ENCODE measurements around the gene BBS1.

BBS1 gene

GRCh38 chr11:66549696-66550095 is 39.3 kb downstream of the BBS1 start:
- DNase-seq (ENCODE audit: low read depth in 2 of 2) = no peak

GRCh38 chr11:66550887-66551286 is 40.5 kb downstream of the BBS1 start:
- no peak for DNase-seq (ENCODE audit: low read depth in 2 of 2)

DNA sequence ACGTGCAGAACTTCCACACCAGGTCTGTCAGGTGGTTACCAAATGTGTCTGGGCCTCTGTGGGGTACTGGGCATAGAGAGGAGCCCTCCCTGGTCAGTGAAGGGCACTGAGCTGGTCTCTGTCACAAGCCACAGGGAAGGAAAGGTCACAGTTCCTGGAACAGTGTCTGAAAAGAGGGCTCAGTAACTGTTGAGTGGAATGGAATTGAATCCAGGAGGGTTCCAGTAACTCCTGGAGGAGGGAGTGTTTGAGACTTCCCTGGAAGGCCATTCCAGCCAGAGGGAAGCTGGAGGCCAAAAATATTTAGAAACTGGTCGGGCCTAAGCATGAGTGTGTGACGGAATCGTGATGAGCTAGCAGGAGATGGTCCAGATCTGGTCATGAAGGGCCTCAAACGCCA is 44.2 kb downstream of the BBS1 start:
- no peak for DNase-seq (ENCODE audit: low read depth in 2 of 2)

DNA sequence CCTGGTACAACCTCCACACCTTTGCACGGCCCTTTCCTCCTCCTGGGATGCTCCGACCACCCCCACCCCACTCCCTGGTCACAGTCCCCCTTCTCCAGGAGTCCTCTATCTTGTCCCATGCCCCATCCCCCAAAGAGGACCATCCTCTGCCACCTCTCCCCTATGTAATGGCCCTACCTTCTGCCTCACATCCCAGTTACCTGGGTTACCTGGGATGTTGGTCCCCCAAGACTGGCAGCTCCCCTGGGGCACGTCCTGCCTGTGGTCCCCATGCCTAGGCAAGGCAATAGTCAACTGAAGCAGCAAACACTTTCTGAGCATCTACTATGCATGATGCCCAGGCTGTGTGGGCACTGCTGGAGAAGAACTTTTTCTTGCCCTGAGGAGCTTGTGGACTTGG is 45.0 kb downstream of the BBS1 start:
- DNase-seq (ENCODE audit: low read depth in 2 of 2) = no peak

DNA sequence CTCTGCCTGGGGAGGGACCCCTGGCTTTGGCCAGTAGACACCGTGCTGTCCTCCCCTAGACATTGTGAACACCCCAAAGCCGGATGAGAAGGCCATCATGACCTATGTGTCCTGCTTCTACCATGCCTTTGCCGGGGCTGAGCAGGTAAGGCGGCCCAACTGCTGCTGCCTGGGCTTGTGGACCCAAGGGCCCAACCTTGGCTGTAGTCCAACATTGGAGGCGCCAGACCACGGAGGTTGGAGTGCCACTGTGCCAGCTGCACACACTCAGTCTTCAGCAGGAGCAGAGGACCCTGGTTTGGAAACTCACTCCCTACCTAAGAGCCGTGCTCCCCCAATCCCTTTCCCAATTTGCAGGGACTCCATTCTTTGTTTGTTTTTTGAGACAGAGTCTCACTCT is 45.7 kb downstream of the BBS1 start:
- DNase-seq (ENCODE audit: low read depth in 2 of 2) = no peak

- DNase-seq (ENCODE audit: low read depth in 2 of 2) = no peak
These were observed 47.4 kb downstream of the BBS1 start for GRCh38 chr11:66557733-66558326.

DNA sequence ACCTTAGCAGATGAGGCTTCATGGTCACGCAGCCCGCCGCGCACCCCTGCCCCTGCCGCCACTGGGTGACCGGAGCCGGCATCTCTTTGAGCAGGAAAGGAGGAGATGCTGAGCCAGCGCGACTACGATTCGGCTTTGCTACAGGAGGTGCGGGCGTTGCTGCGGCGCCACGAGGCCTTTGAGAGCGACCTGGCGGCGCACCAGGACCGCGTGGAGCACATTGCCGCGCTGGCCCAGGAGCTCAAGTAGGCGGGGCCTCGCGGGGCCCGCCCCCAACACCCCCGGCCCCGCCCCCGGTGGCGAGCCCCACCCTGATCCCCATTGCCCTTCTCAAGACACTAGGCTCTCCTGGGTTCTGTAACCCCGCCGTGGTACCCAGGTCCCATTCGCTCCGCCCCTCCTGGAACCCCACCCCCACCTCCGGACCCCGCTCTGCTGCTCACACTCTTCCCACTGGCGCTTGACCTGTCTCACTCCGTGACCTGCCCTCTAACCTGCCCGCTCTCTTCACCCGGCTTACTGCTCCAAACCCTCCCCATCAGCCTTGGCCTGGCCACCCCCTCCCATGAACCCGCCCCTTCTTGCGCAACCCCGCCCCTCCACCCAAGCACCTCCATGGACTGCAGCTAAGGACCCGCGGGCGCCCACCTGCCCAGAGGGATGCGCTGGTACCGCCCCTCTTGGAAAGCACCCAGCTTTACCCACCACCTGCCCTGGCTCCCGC is 48.9 kb downstream of the BBS1 start:
- DNase-seq (ENCODE audit: low read depth in 2 of 2) = no peak

GRCh38 chr11:66559866-66560676 is 49.6 kb downstream of the BBS1 start:
- DNase-seq (ENCODE audit: low read depth in 2 of 2) = no peak

DNA sequence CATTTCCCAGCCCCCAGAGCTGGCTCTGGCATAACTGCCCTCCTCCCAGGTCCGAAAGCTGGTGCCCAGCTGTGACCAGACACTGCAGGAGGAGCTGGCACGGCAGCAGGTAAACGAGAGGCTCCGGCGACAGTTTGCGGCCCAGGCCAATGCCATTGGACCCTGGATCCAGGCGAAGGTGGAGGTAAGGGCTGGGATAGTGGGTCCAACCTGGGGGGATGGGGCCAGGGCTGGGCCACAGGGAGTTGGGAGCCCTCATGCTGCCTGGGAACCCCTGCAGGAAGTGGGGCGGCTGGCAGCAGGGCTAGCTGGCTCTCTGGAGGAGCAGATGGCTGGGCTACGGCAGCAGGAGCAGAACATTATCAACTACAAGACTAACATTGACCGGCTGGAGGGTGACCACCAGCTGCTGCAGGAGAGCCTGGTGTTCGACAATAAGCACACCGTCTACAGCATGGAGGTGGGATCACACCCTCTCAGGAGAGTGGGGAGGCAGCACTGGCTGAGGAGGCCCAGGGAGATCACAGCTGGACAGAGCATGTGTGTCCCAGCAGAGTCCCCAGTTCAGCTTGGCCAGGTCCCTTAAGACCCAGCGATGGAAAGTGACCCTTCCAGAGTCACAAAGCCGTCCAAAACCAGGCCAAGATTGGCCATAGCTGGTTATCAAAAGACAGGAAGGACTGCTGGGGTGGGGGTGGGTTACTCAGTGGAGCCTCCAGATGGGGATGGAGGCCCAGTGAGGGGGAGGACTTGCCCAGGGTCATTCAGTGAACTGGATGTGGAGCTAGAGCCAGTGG is 50.9 kb downstream of the BBS1 start:
- no peak for DNase-seq (ENCODE audit: low read depth in 2 of 2)

DNA sequence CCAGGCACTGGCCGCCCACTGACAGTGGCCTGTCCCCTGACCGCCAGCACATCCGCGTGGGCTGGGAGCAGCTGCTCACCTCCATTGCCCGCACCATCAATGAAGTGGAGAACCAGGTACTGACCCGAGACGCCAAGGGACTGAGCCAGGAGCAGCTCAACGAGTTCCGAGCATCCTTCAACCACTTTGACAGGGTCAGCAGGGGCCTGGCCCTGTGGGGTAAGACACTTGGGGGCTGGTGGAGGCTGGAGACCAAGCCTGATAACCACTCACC is 51.5 kb downstream of the BBS1 start:
- DNase-seq (ENCODE audit: low read depth in 2 of 2) = no peak

GRCh38 chr11:66562275-66562674 is 51.8 kb downstream of the BBS1 start:
- no peak for DNase-seq (ENCODE audit: low read depth in 2 of 2)

DNA sequence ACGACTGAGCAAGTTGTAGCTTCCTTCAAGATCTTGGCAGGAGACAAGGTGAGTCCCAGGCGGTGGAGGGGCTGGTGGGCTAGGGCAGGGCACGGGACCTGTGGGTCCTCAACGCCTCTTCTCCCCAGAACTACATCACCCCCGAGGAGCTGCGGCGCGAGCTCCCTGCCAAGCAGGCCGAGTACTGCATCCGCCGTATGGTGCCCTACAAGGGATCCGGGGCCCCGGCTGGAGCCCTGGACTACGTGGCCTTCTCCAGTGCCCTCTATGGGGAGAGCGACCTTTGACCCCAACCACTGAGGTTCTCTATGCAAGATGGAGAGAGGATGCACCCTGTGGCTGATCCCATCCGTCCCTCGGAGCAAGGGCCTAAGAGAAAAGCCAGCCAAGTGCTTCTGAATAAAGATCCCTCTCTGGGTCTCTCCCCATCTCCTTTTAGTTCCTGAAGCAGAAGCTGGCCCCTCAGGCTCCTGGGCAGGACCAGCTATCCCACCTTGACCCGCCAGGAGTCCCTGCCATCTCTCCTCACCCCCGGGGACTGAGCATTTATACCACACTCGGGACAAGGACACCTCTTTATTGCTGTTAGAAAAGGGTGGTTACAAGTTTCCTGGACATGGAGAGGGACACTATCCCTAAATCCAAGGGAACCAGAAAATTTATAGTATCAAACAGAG is 52.6 kb downstream of the BBS1 start:
- no peak for DNase-seq (ENCODE audit: low read depth in 2 of 2)

- no peak for DNase-seq (ENCODE audit: low read depth in 2 of 2)
These were observed 53.4 kb downstream of the BBS1 start for GRCh38 chr11:66563832-66564231.

DNA sequence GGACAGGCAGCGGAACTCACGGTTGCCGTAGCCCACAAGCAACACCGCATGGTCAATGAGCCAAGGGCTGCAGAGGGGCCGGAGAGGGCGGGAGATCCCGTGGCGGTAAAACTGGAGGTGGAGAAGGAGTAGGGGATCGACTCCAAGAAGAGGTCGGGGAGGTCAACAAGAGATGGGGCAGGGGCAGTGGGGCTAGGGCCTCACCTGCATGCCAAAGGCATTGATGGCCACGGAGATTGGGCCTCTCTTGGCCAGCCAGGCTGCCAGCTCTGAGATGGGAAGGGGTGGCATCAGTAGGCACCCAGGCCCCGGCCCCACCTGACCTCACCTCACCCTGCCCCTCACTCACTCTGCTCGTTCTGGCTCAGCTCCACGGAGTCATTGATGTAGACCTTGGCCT is 54.1 kb downstream of the BBS1 start:
- DNase-seq (ENCODE audit: low read depth in 2 of 2) = no peak

DNA sequence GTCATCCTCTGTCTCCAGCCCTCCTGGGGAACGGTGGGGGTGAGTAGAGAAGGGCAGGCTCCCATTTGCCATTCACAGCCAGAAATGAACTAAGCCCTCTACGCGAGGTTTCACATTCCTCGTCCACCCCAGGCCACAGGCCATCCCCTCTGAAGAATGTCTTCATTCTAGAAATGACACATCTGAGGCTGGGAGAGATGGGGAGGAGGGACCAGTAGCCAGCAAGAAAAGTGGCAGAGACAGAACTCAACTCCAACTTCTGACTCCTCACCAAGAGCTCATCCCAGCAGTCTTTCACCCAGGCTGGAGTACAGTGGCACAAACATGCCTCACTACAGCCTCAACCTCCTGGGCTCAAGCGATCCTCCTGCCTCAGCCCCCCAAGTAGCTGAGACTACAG is 54.5 kb downstream of the BBS1 start:
- no peak for DNase-seq (ENCODE audit: low read depth in 2 of 2)

DNA sequence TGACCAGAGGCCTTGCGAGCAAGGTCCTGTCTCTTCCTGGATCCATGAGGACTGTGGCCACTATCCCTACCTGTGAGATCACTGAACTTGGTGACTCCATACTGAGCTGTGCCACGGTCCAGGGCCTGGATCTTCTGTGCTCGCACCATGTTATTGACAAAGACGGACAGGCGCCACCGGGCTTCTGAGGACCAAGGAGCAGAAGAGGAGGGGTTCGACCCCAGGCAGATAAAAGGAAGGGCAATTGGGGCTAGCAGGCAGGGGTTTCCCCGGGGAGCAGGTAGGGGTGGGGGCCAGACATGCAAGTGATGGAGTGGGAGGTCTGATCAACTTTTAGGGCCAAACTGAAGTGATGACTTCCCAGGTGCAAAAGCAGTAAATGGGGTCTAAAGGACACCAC is 55.8 kb downstream of the BBS1 start:
- no peak for DNase-seq (ENCODE audit: low read depth in 2 of 2)

DNA sequence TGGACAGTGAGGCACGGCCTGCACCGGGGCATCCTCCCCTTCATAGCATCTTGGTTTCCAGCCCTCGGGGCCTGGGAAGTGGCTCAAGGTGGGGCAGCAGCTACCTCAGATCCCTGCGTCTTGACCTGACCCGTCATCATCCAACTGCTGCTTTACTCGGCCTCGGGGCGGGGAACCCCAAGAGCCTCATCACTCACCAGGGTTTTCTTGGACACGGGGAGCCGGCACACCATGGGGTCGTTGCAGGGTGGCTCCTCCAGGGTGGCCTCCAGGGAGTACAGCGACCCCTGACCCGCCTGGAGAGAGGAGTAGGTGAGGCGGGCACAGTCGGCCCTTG is 57.3 kb downstream of the BBS1 start:
- DNase-seq (ENCODE audit: low read depth in 2 of 2) = no peak

GRCh38 chr11:66568124-66568916 is 57.9 kb downstream of the BBS1 start, which contains the start of gene CTSF:
Gene CTSF, minus strand, starts transcription at chr11:66568606. Its CDS starts 120 bp downstream, at chr11:66568486.
- peak; percentile 63 to 67 for DNase-seq (ENCODE audit: low read depth in 2 of 2)

- no peak for DNase-seq (ENCODE audit: low read depth in 2 of 2)
These were observed 58.6 kb downstream of the BBS1 start for GRCh38 chr11:66569076-66569475.

DNA sequence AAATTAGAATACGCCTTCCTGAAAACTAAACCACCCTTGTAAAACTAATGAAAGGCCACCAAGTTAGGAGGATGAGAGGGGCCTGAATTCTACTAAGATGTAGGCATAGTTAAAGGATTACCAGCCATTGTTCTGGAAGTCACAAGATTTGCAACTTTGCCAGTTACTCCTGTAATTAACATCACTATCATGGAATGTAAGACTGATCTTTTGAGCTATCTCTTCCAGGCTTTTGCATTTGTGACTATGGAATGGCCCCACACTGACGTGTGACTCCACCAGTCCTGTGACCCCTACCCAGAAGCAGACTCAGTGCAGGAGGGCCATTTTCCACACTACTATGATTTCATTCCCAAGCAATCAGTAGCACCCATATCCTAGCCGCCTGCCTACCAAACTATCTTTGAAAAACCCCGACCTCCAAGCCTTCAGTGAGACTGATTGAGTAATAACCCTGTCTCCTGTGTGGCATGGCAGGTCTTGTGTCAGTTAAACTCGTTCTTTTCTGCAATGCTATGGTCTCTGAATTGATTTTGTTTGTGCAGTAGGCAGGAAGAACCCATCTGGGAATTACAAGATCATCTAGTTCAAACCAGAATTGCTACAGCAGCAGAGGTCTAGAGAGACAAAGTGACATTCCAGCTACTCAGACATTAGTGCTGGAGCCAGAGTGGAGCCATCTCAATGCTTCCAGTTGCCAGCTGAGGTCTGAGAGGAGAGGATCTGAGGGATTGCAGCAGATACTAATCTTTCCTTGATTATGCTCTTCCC is 59.8 kb downstream of the BBS1 start:
- DNase-seq (ENCODE audit: low read depth in 2 of 2) = no peak
